ENCODE measurements around the gene DYNC2H1. TPM values are rescaled to one million over a fixed set of nuclear protein-coding genes. Genes with fewer than 3 reads are reported as not detected.

DYNC2H1 gene
- polyA plus RNA-seq, 1 experiment = 6.1 TPM

DNA sequence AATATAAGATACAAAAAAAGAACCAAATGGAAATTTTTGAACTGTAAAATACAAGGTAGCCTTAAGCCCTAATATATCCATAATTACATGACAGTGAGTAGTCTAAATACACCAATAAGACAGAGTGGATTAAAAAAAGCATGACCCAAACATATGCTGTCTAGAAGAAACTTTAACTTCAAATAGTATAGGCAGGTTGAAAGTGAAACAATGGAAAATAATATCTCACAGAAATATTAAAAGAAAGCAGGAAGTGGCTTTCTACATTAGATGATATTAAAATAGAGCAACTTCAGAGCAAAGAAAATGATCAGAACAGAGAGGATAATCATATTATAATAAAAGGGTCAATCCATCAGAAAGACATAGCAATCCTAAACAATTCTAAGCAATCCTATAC, 39.1 kb upstream of the DYNC2H1 start:
- H3K4me3 ChIP-seq (ENCODE audit: low read depth, low read length) = no peak overlapping the region
- no peak for DNase-seq (ENCODE audit: low read depth)
- ChIA-PET POLR2A (no interaction called here), CTCF (no interaction called here)
- H3K36me3 ChIP-seq (ENCODE audit: control insufficient read depth, insufficient read depth, low read length) = peaks cover 3% of the 10 kb centered on the region
- TF ChIP-seq, protein P1, sequence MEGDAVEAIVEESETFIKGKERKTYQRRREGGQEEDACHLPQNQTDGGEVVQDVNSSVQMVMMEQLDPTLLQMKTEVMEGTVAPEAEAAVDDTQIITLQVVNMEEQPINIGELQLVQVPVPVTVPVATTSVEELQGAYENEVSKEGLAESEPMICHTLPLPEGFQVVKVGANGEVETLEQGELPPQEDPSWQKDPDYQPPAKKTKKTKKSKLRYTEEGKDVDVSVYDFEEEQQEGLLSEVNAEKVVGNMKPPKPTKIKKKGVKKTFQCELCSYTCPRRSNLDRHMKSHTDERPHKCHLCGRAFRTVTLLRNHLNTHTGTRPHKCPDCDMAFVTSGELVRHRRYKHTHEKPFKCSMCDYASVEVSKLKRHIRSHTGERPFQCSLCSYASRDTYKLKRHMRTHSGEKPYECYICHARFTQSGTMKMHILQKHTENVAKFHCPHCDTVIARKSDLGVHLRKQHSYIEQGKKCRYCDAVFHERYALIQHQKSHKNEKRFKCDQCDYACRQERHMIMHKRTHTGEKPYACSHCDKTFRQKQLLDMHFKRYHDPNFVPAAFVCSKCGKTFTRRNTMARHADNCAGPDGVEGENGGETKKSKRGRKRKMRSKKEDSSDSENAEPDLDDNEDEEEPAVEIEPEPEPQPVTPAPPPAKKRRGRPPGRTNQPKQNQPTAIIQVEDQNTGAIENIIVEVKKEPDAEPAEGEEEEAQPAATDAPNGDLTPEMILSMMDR (IDR thresholded peaks at IDR 0.05; ENCODE audit: insufficient read depth, low read depth, low read length) = no peak
- H3K27me3 ChIP-seq (ENCODE audit: control insufficient read depth, insufficient read depth, low read length) = no peaks in the 10 kb centered on the region

DNA sequence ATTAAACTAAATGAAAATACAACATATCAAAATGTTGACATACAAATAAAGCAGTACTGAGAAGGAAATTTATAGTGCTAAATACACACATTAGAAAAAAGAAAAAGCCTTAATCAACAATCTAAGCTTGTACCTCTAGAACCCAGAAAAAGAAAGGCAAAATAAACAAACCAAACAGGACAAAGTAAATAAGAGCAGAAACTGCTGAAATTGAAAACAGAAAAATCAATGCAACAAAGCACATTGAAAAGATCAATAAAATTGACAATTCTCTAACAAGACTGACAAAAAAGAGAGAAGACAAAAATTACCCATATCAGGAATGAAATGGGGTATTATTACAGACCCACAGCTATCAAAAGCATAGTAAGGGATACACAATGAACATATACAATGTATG, 38.2 kb upstream of the DYNC2H1 start:
- no peak for DNase-seq (ENCODE audit: low read depth)
- no peak overlapping the region for H3K4me3 ChIP-seq (ENCODE audit: low read depth, low read length)
- H3K27me3 ChIP-seq (ENCODE audit: control insufficient read depth, insufficient read depth, low read length) = no peaks in the 10 kb centered on the region
- POLR2A ChIA-PET = no interaction called here
- CTCF ChIA-PET = interaction anchor here (0.6 kb wide), 1 partner anchor 756 kb away, joined by 3 read pairs; no protein-coding TSS in a partner anchor
- peaks cover 3% of the 10 kb centered on the region for H3K36me3 ChIP-seq (ENCODE audit: control insufficient read depth, insufficient read depth, low read length)
- TF ChIP-seq, protein P1 (IDR thresholded peaks at IDR 0.05; ENCODE audit: insufficient read depth, low read depth, low read length) = no peak

DNA sequence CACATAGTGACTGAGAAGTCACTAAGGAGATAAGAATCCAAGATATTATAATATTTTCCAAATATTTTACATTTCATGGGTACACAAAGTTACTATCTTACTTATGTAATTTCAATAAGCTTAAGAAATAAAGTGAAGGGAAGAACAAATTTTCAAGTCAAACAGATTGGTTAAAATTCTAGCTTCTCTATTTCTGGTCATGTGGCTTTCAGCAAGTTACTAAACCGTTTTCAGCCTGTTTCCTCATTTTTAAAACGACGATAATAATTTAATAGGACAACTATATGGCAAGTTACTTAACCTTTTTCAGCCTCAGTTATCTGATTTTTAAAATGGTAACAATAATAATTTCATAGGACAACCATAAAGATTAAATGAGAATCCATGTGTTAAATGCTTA, 32.9 kb upstream of the DYNC2H1 start:
- Histone ChIP-seq H3K27me3 (ENCODE audit: control insufficient read depth, insufficient read depth, low read length) (no peaks in the 10 kb centered on the region), H3K4me3 (ENCODE audit: low read depth, low read length) (no peak overlapping the region), H3K36me3 (ENCODE audit: control insufficient read depth, insufficient read depth, low read length) (peaks cover 4% of the 10 kb centered on the region; the same call in 1 of the 2 replicates)
- ChIA-PET CTCF (no interaction called here), POLR2A (no interaction called here)
- no peak for DNase-seq (ENCODE audit: low read depth)
- TF ChIP-seq, protein P1 (IDR thresholded peaks at IDR 0.05; ENCODE audit: insufficient read depth, low read depth, low read length) = no peak

DNA sequence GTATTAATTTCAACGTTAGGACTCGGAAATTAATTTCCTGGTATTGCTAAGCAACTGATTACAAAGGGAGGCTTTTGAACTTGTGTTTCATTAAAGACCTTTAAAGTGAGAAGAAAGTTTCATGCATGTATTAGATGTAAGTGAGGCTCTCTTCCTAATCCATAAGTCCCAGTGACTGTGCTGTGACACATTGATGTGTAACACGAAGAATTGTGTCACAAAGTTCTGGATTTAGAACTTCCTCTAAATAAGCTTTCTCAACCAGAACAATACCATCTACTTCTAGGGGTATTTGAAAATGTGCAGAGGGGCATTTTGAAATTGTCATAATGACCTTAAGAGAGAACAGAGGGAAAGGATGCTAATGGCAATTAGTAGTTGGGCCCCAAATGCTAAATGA, 31.7 kb upstream of the DYNC2H1 start:
- DNase-seq (ENCODE audit: low read depth) = no peak

DNA sequence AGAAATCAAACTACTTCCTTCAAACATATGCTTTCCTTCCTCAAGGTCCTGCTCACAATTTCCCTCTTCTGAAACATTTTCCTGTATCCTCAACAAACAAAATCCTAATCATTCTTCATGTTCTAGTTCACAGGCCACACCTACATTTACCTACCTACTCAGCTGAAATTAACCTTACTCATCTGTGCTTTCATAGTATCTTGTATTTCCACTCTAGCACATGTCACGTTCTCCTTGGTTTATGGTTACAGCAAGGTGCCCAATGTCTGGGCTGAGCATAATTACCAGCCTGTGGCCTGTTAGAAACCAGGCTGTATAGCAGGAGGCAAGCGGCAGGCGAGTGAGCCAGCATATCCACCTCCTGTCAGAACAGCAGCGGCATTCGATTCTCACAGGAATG, 30.5 kb upstream of the DYNC2H1 start:
- Histone ChIP-seq H3K27me3 (ENCODE audit: control insufficient read depth, insufficient read depth, low read length) (no peaks in the 10 kb centered on the region), H3K36me3 (ENCODE audit: control insufficient read depth, insufficient read depth, low read length) (peaks cover 4% of the 10 kb centered on the region; the same call in 1 of the 2 replicates), H3K4me3 (ENCODE audit: low read depth, low read length) (no peak overlapping the region)
- ChIA-PET POLR2A (no interaction called here), CTCF (no interaction called here)
- no peak for DNase-seq (ENCODE audit: low read depth)
- TF ChIP-seq, protein P1 (IDR thresholded peaks at IDR 0.05; ENCODE audit: insufficient read depth, low read depth, low read length) = no peak

More for the DNA sequence above, 31.7 kb upstream of the DYNC2H1 start:
- ChIA-PET CTCF (no interaction called here), POLR2A (no interaction called here)
- TF ChIP-seq, protein P1 (IDR thresholded peaks at IDR 0.05; ENCODE audit: insufficient read depth, low read depth, low read length) = no peak
- Histone ChIP-seq H3K27me3 (ENCODE audit: control insufficient read depth, insufficient read depth, low read length) (no peaks in the 10 kb centered on the region), H3K36me3 (ENCODE audit: control insufficient read depth, insufficient read depth, low read length) (peaks cover 4% of the 10 kb centered on the region; the same call in 1 of the 2 replicates), H3K4me3 (ENCODE audit: low read depth, low read length) (no peak overlapping the region)

All from BJ (cell line).